ENCODE measurements around the gene ZBTB7A.

ZBTB7A gene

DNA sequence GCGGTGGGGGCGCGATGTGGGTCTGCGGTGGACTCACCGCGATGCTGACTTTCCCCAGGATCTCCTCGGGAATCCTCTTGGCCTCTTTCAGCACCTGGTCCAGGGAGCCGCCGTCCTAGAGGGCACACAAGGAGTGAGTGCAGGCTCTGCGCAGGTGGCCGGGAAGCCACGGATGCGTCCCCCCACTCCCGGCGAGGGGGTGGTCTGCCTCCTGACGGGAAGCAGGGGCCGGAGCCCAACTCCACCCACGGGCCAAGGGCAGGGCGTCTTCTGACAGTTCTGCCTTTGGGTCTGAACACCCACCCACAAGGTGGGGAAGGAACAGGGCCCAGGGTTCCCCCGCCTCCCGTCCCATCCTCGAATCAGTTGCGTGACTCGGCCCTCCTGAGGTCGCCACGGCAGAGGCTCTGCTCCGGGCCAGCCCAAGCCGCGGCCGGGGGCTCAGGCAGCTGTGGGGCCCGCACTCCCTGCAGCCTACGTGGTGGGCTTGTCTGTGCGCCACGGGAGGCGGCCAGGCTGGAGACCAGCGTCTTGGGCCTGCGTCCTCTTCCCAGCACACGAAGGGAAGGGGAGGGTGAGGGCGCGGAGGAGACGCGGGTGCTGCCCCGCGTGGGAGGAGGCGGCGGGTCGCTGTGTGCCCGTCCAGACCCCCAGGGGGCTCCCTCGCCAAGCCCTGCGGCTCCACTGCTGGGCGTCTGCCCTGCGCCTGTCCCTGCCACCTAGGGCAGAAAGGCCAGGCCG lies 35.8 kb upstream of the ZBTB7A start:
- no peaks in the 10 kb centered on the region for H3K27me3 ChIP-seq (ENCODE audit: control insufficient read depth, insufficient read depth, low read length)
- no peaks in the 10 kb centered on the region for H3K4me1 ChIP-seq (ENCODE audit: control insufficient read depth, insufficient read depth, low read length)
- H3K9ac ChIP-seq (ENCODE audit: low read length): no peak overlapping the region
- H3K27ac ChIP-seq (ENCODE audit: low read depth, low read length): no peak overlapping the region
- no peaks in the 10 kb centered on the region for H3K9me3 ChIP-seq (ENCODE audit: control insufficient read depth, insufficient read depth, low read depth, low read length)
- H3K36me3 ChIP-seq (ENCODE audit: control insufficient read depth, insufficient read depth, low read length): peaks cover 80% of the 10 kb centered on the region
- no peak overlapping the region for H3K4me3 ChIP-seq (ENCODE audit: low read depth, low read length)

DNA sequence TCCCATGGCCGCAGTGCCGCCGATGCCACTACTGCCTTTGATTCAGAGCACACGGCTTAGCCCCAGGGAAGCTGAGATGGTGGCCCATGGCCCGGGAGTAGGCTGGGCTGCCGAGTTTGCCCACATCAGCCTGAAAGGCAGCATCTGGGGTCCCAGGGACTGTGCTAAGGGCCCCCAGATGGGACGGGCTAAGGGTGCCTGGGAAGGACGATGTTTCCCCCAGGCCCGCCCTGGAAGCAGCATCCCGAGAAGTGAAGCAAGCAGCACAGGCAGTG lies 34.7 kb upstream of the ZBTB7A start:
- Histone ChIP-seq H3K36me3 (ENCODE audit: control insufficient read depth, insufficient read depth, low read length) (peaks cover 83% of the 10 kb centered on the region), H3K9me3 (ENCODE audit: control insufficient read depth, insufficient read depth, low read depth, low read length) (no peaks in the 10 kb centered on the region), H3K4me1 (ENCODE audit: control insufficient read depth, insufficient read depth, low read length) (no peaks in the 10 kb centered on the region), H3K27ac (ENCODE audit: low read depth, low read length) (no peak overlapping the region), H3K27me3 (ENCODE audit: control insufficient read depth, insufficient read depth, low read length) (no peaks in the 10 kb centered on the region), H3K9ac (ENCODE audit: low read length) (no peak overlapping the region), H3K4me3 (ENCODE audit: low read depth, low read length) (no peak overlapping the region)

DNA sequence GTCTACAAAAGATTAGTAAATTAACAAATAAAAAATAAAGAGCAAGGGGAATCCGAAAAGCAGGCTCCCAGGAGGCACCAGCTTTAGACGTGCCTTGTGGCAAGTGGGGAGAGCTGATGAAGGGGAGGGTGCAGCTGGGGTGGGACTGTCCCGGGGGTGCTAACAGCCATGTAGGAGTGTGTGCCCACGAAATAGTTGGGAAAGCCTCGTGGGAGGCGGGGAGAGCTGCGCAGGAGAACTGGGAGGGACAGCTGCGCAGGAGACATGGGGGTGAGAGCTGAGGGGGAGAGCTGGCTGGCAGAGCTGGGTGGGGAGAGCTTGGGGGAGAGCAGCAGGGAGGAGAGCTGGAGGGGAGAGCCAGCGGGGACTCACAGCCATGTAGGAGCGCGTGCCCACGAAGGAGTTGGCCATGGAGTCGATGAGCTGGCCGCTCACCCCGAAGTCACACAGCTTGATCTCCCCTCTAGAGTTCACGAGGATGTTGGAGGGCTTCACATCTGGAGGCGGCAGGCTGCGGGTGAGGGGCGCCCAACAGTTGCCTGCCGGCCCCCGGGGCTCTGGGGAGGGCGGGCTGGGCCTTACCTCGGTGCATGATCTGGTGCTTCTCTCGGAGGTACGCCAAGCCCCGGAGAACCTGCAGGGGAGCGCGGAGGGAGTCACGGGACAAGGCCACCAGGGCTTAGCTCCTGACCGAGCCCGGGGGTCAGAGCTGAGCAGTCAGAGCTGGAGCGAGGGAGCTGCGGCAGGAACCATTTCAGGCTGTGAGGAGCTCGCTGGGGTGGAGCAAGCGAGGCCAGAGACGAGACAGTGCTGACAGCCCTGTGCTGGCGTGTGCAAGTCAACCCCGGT lies 34.2 kb upstream of the ZBTB7A start:
- H3K9ac ChIP-seq (ENCODE audit: low read length): no peak overlapping the region
- H3K4me1 ChIP-seq (ENCODE audit: control insufficient read depth, insufficient read depth, low read length): no peaks in the 10 kb centered on the region
- H3K36me3 ChIP-seq (ENCODE audit: control insufficient read depth, insufficient read depth, low read length): peaks cover 84% of the 10 kb centered on the region
- H3K4me3 ChIP-seq (ENCODE audit: low read depth, low read length): no peak overlapping the region
- H3K27me3 ChIP-seq (ENCODE audit: control insufficient read depth, insufficient read depth, low read length): no peaks in the 10 kb centered on the region
- no peaks in the 10 kb centered on the region for H3K9me3 ChIP-seq (ENCODE audit: control insufficient read depth, insufficient read depth, low read depth, low read length)
- H3K27ac ChIP-seq (ENCODE audit: low read depth, low read length): no peak overlapping the region

DNA sequence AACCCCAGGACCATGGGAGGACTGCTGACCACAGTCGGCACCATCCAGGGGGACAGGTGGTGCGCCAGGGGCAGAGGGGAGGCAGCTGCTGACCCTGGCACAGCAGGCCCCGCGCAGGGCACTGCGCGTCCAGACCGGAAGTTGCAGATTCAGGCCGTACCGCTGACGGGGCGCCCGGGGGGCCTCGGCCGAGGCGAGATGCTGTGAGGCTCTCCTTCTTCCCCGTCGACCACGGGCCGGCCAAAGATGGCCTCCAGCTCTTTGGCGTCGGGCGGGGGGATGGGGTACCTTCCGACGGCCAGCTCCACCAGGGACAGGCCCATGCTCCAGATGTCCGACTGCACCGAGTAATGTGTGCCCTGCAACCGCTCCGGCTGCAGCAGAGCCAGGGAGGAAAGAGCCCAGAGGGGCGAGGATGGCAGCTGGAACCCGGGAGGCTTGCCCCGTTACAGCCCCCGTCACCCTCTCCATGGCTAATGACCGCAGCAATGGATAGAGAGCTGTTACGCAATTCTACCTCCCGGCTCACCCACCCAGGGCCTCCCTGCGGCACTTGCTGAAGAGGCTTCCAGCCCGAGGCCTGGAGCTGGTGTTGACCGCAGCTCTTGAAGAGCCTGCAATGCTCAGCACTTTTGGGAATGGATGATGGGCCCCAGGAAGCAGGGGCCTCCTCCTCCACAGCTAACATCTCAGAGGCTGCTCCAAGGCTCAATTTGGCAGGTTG lies 32.5 kb upstream of the ZBTB7A start:
- Histone ChIP-seq H3K4me1 (ENCODE audit: control insufficient read depth, insufficient read depth, low read length) (no peaks in the 10 kb centered on the region), H3K9me3 (ENCODE audit: control insufficient read depth, insufficient read depth, low read depth, low read length) (no peaks in the 10 kb centered on the region), H3K27ac (ENCODE audit: low read depth, low read length) (no peak overlapping the region), H3K27me3 (ENCODE audit: control insufficient read depth, insufficient read depth, low read length) (no peaks in the 10 kb centered on the region), H3K9ac (ENCODE audit: low read length) (no peak overlapping the region), H3K36me3 (ENCODE audit: control insufficient read depth, insufficient read depth, low read length) (peaks cover 85% of the 10 kb centered on the region), H3K4me3 (ENCODE audit: low read depth, low read length) (no peak overlapping the region)

DNA sequence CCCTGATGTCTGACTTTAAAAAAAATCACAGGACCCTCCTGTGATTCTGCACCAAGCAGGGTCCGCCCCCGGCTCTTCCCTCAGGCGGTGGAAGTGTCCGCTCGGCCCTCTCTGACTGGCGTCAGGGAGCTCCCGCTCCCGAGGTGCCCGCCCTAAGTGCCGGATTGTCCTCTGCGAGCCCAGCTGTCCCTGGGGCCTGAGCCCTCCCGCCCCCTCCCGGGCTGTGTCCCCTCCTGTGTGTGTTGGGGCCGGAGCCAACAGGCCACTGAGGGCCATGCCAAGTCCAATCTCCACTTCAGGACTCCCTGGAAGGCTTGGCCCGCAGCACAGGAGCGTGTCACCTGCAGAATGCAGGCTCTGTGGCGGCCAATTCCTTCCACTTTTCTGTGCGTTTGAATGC lies 31.8 kb upstream of the ZBTB7A start:
- Histone ChIP-seq H3K27me3 (ENCODE audit: control insufficient read depth, insufficient read depth, low read length) (no peaks in the 10 kb centered on the region), H3K4me1 (ENCODE audit: control insufficient read depth, insufficient read depth, low read length) (no peaks in the 10 kb centered on the region), H3K9ac (ENCODE audit: low read length) (no peak overlapping the region), H3K27ac (ENCODE audit: low read depth, low read length) (no peak overlapping the region), H3K4me3 (ENCODE audit: low read depth, low read length) (no peak overlapping the region), H3K9me3 (ENCODE audit: control insufficient read depth, insufficient read depth, low read depth, low read length) (no peaks in the 10 kb centered on the region), H3K36me3 (ENCODE audit: control insufficient read depth, insufficient read depth, low read length) (peaks cover 91% of the 10 kb centered on the region)

DNA sequence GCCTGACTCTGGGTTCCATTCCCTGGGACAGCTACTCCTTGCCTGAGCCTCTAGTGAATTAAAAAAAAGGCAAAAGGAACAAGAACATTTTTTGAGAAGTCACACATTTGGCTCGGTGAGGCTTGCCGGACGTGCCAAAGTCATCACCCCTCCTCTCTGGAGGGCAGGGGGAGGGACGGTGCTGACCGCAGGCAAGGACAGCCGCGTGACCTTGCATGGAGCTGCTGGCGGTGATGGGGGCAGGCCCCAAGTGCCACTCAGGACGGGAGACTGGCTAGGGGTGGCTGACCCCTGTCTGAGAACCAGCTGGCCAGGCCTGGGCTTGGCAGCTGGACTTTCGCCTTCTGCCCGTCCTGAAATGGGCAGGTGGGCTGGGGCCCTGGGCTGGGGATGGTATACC lies 30.8 kb upstream of the ZBTB7A start:
- H3K36me3 ChIP-seq (ENCODE audit: control insufficient read depth, insufficient read depth, low read length): peaks cover 91% of the 10 kb centered on the region
- H3K27me3 ChIP-seq (ENCODE audit: control insufficient read depth, insufficient read depth, low read length): no peaks in the 10 kb centered on the region
- no peak overlapping the region for H3K27ac ChIP-seq (ENCODE audit: low read depth, low read length)
- H3K9ac ChIP-seq (ENCODE audit: low read length): no peak overlapping the region
- H3K9me3 ChIP-seq (ENCODE audit: control insufficient read depth, insufficient read depth, low read depth, low read length): no peaks in the 10 kb centered on the region
- H3K4me1 ChIP-seq (ENCODE audit: control insufficient read depth, insufficient read depth, low read length): no peaks in the 10 kb centered on the region
- no peak overlapping the region for H3K4me3 ChIP-seq (ENCODE audit: low read depth, low read length)

DNA sequence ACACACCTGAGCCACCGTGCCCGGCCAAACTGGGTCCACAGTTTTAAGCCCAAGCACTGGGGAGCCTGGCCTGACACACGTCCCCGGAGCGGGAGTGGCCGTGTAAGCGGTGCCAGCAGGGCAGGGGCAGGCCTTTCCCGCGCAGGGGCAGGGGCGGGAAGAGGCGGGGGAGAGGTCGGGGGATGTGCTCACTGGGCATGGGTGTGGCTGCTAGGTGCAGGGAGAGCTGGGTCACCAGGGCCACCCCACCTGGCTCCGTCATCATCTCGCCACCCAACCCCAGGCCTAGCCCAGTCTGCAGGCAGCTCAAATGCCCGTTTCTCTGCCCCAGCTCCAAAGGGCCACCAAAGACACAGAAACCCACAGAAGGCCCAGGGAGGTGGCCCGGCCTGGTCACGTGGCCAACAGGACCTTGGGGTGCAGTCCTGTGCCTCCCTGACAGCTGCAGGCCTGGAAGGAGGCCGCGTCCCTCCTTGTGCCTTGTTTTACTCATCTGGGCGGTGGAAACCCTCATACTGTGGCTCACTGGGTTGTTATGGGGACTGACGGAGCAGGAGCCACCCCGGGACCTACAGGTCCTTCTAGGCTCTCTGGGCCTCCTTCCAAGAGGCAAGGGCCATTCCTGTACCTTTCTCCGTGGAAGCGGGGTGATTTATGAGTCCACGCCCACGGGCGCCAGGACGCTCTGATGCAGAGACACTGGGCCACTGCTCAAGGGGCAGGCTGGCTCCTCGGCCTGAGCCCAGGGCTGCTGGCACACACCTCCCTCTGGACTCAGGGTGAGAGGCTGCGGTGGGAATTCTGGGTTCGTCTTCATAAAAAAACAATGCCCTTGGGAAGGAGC lies 29.6 kb upstream of the ZBTB7A start:
- no peak overlapping the region for H3K27ac ChIP-seq (ENCODE audit: low read depth, low read length)
- no peaks in the 10 kb centered on the region for H3K9me3 ChIP-seq (ENCODE audit: control insufficient read depth, insufficient read depth, low read depth, low read length)
- H3K27me3 ChIP-seq (ENCODE audit: control insufficient read depth, insufficient read depth, low read length): no peaks in the 10 kb centered on the region
- no peaks in the 10 kb centered on the region for H3K4me1 ChIP-seq (ENCODE audit: control insufficient read depth, insufficient read depth, low read length)
- peaks cover 88% of the 10 kb centered on the region for H3K36me3 ChIP-seq (ENCODE audit: control insufficient read depth, insufficient read depth, low read length)
- H3K4me3 ChIP-seq (ENCODE audit: low read depth, low read length): no peak overlapping the region
- H3K9ac ChIP-seq (ENCODE audit: low read length): no peak overlapping the region

DNA sequence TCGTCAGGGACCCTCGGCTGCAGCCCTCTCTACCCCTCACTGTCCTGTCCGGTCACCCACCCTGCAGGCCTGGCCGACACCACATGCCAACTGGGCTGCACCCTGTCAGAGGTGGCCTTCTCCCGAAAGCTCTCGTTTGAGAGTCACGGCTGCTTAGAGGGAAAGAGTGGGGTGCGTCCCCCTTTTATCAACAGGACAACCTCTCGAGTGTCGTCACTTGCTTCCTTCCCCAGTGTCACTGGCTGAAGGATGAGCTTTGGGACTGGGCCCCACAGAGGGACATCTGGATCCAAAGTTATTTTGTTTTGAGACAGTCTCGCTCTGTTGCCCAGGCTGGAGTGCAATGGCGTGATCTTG lies 28.8 kb upstream of the ZBTB7A start:
- H3K9ac ChIP-seq (ENCODE audit: low read length): no peak overlapping the region
- H3K36me3 ChIP-seq (ENCODE audit: control insufficient read depth, insufficient read depth, low read length): peaks cover 86% of the 10 kb centered on the region
- no peaks in the 10 kb centered on the region for H3K4me1 ChIP-seq (ENCODE audit: control insufficient read depth, insufficient read depth, low read length)
- H3K27me3 ChIP-seq (ENCODE audit: control insufficient read depth, insufficient read depth, low read length): no peaks in the 10 kb centered on the region
- H3K4me3 ChIP-seq (ENCODE audit: low read depth, low read length): no peak overlapping the region
- H3K9me3 ChIP-seq (ENCODE audit: control insufficient read depth, insufficient read depth, low read depth, low read length): no peaks in the 10 kb centered on the region
- H3K27ac ChIP-seq (ENCODE audit: low read depth, low read length): no peak overlapping the region

DNA sequence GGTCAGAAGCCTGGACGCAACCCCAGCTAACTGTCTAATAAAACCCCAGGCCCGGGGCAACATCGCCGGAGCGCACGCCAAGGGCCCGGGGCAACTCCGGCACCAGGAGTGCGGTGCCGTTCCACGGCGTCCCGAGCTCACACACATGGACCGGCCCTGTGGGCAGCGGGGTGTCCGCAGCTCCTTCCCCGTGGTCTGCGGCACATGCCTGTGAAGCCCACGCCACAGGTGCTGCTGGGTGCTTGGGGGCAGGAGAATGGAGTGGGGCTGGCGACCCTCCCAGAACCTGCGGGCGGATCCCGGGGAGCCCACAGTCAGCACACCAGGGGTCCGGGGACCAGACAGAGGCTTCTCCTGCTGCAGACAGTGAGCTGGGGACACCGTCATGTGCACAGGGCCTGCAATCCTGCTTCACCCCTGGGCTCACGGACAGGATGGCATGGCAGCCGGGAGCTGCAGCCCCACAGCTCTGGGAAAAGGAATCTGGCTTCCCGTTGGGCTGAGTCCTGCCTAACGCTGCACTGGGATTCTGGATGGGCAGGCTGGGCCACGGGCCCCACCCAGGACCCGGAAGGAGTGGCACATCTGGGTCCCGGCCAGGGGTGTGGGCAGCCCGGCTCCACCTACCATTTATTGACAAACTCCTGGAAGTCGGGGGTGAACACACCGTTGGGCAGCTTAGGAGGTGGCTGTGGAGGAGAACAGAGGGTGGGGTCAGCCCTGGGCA lies 28.2 kb upstream of the ZBTB7A start:
- no peak overlapping the region for H3K4me3 ChIP-seq (ENCODE audit: low read depth, low read length)
- no peak overlapping the region for H3K27ac ChIP-seq (ENCODE audit: low read depth, low read length)
- H3K4me1 ChIP-seq (ENCODE audit: control insufficient read depth, insufficient read depth, low read length): no peaks in the 10 kb centered on the region
- H3K36me3 ChIP-seq (ENCODE audit: control insufficient read depth, insufficient read depth, low read length): peaks cover 86% of the 10 kb centered on the region
- no peak overlapping the region for H3K9ac ChIP-seq (ENCODE audit: low read length)
- no peaks in the 10 kb centered on the region for H3K27me3 ChIP-seq (ENCODE audit: control insufficient read depth, insufficient read depth, low read length)
- no peaks in the 10 kb centered on the region for H3K9me3 ChIP-seq (ENCODE audit: control insufficient read depth, insufficient read depth, low read depth, low read length)

DNA sequence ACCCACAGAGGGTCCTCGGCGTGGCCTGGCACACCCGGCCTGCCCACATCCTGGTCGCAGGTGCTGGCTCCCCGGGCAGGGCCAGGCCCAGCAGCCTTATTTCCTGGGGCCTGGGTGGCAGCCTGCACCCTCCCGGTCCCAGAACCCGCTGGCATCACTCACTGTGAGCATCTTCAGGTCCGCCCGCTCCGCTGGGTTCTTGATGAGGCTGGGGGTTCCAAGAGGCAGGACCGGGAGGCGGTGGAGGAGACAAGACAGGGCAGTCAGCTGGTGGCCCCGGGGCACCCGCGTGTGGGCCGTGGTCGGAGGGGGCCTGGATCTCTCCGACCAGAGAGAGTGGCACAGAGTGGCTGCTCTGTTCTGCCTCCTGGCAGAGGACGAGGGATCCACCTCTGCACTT lies 27.6 kb upstream of the ZBTB7A start:
- H3K36me3 ChIP-seq (ENCODE audit: control insufficient read depth, insufficient read depth, low read length): peaks cover 88% of the 10 kb centered on the region

More for the DNA sequence above, 27.6 kb upstream of the ZBTB7A start:
- H3K9ac ChIP-seq (ENCODE audit: low read length): no peak overlapping the region
- no peak overlapping the region for H3K4me3 ChIP-seq (ENCODE audit: low read depth, low read length)
- H3K27ac ChIP-seq (ENCODE audit: low read depth, low read length): no peak overlapping the region
- H3K4me1 ChIP-seq (ENCODE audit: control insufficient read depth, insufficient read depth, low read length): no peaks in the 10 kb centered on the region
- H3K27me3 ChIP-seq (ENCODE audit: control insufficient read depth, insufficient read depth, low read length): no peaks in the 10 kb centered on the region
- H3K9me3 ChIP-seq (ENCODE audit: control insufficient read depth, insufficient read depth, low read depth, low read length): no peaks in the 10 kb centered on the region

All from HUES6 (cell line).